RWPE1 (cell line): Measurements from ENCODE around the gene SEMA5B.

Source experiments
- CTCF ChIA-PET: fragments of 350-600 bp; sonication (Branson Sonifier 250); formaldehyde crosslinking; extraction: SDS; loops from one replicate; lab custom pipeline; 2021; lab: Yijun Ruan, JAX
- POLR2A ChIA-PET: fragments of 400-600 bp; formaldehyde crosslinking; extraction: SDS; loops from one replicate; lab custom pipeline; 2020; ENCODE audit warnings: antibody characterized with exemption; ENCODE audit not compliant: low non-redundant PET; lab: Yijun Ruan, JAX
- DNase-seq: peaks from one replicate; pipeline ENCODE4 v3.0.0; 2012; ENCODE audit warnings: low spot score
- H3K27ac ChIP-seq: fragments of 450-650 bp; 2 replicates; pipeline ENCODE4 v1.5.1; 2017
- CTCF ChIP-seq: fragments of 450-650 bp; conservative IDR thresholded peaks from 2 replicates; pipeline ENCODE4 v1.5.1; 2017; ENCODE audit warnings: low read depth, mild to moderate bottlenecking

Gene SEMA5B

DNA sequence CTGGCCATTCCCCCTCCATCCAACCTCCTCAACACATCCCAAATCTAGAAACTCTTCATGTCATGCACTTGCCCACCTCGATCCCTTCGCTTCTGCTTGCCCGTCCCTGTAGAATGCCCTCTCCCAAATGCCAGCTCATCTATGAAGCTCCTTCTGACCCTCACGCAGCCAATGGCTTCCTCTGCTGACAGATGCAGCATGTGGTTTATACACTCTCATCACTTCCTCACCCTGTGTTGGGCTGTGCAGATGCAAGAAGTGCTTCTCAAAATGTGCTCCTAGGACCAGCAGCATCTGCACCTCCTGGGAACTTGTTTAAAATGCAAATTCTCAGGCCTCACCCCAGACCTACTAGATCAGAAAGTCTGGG, 51.7 kb downstream of the SEMA5B start:
- CTCF ChIA-PET = interaction anchor here (0.7 kb wide), 1 partner anchor 86 kb away, joined by 3 read pairs; no protein-coding TSS in a partner anchor
- no peak for TF ChIP-seq CTCF
- H3K27ac ChIP-seq = no peak overlapping the region
- POLR2A ChIA-PET = no interaction called here
- DNase-seq = no peak

GRCh38 chr3:122975163-122975923, 52.2 kb downstream of the SEMA5B start:
- ChIA-PET CTCF (interaction anchor here (0.5 to 0.7 kb wide), 3 partner anchors 13 to 171 kb away, joined by 3 to 4 read pairs (median 3); no protein-coding TSS in a partner anchor), POLR2A (no interaction called here)
- TF ChIP-seq CTCF = no peak
- H3K27ac ChIP-seq = no peak overlapping the region
- DNase-seq = no peak

DNA sequence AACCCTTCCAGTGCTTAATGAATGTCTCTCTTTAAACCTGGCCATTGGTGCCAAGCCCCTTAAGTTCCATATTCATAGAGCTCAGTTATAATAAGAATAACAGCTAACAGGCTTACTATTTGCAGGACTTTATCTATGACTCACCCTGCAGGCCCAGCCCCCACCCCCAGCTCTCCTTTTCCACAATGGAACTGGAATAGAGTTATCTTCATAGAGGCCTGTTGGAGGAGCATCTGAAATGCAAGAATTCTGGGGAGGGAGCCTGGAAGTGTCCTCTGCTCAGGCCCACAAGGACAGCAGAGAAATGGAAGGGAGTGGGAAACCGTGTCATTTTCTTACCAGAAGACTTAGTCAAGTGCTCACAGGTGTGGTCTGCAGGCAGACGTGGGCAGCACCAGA, 52.8 kb downstream of the SEMA5B start:
- no peak for TF ChIP-seq CTCF
- CTCF ChIA-PET = interaction anchor here (0.6 kb wide), 1 partner anchor 13 kb away, joined by 4 read pairs; no protein-coding TSS in a partner anchor
- POLR2A ChIA-PET = no interaction called here
- H3K27ac ChIP-seq = no peak overlapping the region
- DNase-seq = peak; percentile 42

GRCh38 chr3:122973893-122974615, 53.5 kb downstream of the SEMA5B start:
- DNase-seq = no peak
- H3K27ac ChIP-seq = no peak overlapping the region
- no peak for TF ChIP-seq CTCF
- ChIA-PET POLR2A (no interaction called here), CTCF (no interaction called here)

- DNase-seq = no peak
- ChIA-PET CTCF (interaction anchor here (1.0 kb wide), 1 partner anchor 200 kb away, joined by 4 read pairs; no protein-coding TSS in a partner anchor), POLR2A (no interaction called here)
- TF ChIP-seq CTCF = no peak
- no peak overlapping the region for H3K27ac ChIP-seq
Observed at GRCh38 chr3:122972141-122972540, 55.4 kb downstream of the SEMA5B start.

DNA sequence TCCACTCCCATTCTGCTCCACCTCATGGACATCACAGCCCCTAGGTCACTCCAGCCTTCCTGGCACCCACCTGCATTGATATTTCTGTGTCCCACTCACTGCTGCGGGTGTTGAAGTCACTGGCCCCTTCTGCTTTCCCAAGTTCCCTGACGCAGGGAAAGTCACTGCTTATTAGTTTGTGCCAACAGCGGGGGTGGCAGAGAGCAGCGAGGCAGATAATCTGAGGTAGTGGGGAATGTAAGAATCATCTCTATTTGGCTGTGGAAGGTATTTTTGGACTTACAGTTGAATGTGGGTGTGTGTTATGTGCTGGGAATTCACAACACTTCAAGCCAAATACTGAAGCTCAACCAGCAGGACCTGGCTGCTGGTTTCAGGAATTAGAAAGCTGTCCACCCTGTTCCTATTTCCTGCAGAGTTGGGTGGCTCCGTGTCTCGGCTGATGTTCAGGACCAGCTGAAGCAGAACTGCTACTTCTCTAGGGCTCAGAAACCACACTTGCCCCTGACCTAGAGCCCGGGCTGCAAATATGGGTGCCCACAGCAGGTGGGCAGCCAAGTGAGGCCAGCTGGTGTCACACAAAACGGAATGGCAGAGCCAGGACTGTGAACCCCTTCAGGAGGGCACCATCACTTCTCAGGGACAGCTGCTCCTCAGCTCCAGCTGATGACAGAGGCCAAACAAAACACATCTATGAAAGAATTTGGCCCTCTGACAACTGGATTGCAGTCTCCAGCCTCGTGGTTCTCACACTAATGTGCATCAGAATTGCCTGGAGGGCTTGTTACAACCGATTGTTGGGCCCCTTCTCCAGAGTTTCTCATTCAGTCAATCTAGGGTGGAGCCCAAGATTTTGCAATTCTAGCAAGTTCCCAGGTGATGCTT, 57.7 kb downstream of the SEMA5B start:
- no peak for DNase-seq
- no peak for TF ChIP-seq CTCF
- POLR2A ChIA-PET = no interaction called here

More for the DNA sequence above, 57.7 kb downstream of the SEMA5B start:
- CTCF ChIA-PET = interaction anchor here (0.8 to 1.2 kb wide), 2 partner anchors 14 to 16 kb away, joined by 3 read pairs; no protein-coding TSS in a partner anchor
- no peak overlapping the region for H3K27ac ChIP-seq
